GM19324 (cell line): ENCODE measurements around the gene HS2ST1.
A peak's percentile ranks its signal among the peaks of the same experiment; 100 is the strongest.

ENCODE experiments used
- ATAC-seq: cut with Tn5 transposase; IDR thresholded peaks from one replicate; pipeline ENCODE4 v1.9.1; 2021; ENCODE audit warnings: mild to moderate bottlenecking, moderate library complexity; ENCODE audit not compliant: unreplicated experiment, low FRiP score

HS2ST1 gene

DNA sequence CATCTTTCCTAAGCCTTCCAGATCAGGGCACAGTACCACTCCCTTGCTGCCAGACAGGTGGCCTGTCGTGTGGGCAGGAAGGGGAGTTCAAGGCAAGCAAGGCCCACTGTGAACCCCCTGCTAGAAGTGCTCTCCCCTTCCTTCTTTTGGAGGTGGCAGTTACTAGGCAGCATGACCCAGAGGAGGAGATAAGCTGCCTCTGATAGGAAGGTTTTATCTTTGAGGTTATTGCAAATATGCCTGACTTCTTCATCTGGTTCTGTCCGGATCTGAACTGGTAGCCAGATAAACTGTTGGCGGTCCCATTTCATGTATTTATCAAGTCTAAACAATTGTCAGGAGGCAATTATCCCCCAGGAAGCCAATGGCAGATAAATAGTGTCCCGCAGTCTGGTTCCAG, 216.0 kb downstream of the HS2ST1 start:
- ATAC-seq, result no peak

DNA sequence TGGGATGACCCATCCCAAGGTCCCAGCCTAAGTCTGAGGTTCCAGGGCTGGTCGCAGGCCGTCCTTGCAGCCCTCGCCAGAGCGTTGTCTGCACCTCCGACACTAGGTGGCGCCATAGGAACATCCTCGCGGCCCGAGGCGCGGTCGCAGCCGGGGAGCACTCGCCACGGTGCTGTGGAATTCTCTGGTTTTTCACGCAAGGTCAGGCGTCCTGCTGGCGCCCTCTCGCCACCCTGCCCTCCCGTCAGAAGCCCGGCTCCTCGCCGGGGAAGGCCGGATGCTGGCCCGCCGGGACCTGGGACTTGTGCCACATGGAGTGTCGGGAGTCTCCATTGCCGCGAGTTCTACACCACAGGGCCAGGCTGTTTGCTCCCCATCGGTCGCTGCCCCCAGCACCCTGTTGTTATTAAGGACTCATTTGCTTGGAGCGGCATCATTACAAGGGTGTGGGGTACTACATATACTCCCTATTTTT, 217.4 kb downstream of the HS2ST1 start:
- peak; percentile 91 for ATAC-seq

DNA sequence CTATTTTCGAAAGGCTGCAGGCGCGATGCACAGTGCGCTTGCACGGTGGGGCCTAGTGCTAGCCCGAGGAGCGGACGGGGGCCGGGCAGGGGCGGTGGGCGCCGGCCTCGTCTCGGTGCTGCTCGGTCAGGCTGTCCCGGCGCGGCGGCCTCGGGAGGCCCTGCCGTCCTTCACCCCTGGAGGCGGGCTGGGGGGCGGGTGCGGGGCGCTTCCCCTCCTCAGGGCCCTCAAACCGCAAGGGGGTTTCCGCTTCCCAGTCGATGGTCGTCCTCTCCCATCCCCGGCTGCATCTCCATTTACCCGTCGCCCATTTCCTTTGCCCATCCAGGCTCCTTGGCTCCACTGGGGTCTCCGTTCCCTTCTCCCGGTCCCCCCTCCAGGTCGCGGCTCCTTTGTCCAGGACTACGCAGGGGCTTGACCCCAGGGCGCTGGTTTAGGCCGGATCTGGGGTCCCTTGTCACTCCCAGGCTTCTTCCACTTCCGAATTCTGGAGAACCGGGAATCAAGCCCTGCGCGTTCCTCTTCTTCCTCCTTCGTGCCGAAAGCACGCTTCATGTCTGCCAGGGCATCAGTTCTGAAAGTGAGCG, 217.9 kb downstream of the HS2ST1 start:
- peak; percentile 10 for ATAC-seq

DNA sequence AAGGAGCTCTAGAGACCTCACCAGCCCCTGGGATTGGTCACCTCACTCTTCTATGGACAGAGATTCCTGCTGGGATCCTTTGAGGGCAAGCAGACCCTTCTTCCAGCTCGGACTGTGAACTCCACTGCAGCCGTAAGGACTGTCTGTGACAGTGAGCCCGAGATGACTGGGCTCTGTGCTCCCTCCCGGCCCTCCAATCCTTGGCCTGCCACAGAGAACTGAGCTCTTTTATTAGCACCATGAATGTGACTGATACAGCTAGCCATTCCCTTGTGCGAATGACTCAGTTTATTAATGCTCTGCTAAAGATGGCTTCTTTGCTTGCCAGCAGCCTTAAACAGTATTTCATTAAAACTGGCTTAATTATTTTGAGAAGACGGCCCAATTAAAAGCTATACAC, 219.6 kb downstream of the HS2ST1 start:
- no peak for ATAC-seq

DNA sequence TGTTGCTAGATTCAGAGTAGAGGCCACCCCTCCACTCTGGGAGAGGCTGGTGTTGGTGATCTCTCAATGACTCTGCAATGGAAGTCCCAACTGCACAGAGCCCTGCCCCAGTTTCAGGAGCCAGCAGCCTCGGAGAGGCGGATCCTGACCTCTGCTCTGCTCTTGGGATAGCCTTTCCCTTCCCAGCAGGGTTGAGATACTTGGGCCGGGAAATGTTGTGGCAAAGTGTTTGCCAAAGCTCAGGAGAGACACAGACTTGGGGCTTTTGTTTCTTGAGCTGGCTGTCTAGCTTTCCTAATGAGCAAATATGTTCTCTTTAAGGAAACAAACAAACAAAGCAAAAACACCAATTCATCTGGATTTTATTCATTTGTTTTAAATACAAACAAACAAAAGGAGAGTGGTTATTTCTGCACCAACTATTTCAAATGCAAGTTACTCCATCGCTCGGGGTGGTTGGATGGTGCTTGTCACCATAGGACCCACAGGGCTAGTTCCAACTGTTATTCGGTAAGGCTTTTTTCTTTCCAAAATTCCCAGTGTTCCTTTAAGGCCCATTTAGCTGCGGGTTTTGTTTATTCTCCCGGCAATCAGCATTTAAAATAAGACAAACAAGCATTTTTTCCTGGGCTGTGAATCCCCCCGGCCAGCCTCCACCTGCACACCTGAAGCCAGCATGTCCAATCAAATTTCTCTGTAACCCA, 220.3 kb downstream of the HS2ST1 start:
- ATAC-seq, result no peak

DNA sequence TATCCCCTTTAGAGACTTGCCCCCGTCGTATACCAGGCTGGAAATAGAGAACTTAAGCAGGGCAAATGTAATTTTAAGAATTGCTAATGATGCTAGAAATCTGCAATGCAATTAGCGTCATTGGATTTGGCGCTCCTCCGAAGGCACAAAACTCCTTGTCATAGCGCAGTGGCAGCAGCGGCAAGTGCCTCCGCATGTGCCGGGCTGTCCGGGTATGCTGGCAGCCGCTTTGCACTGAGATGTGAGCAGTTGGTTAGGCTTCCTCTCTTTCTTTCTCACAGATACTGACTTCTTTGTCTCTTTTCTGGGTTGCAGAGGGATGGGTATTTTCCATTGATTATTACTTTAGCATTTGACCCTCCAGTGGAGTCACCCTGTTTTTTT, 220.9 kb downstream of the HS2ST1 start:
- ATAC-seq, result no peak

DNA sequence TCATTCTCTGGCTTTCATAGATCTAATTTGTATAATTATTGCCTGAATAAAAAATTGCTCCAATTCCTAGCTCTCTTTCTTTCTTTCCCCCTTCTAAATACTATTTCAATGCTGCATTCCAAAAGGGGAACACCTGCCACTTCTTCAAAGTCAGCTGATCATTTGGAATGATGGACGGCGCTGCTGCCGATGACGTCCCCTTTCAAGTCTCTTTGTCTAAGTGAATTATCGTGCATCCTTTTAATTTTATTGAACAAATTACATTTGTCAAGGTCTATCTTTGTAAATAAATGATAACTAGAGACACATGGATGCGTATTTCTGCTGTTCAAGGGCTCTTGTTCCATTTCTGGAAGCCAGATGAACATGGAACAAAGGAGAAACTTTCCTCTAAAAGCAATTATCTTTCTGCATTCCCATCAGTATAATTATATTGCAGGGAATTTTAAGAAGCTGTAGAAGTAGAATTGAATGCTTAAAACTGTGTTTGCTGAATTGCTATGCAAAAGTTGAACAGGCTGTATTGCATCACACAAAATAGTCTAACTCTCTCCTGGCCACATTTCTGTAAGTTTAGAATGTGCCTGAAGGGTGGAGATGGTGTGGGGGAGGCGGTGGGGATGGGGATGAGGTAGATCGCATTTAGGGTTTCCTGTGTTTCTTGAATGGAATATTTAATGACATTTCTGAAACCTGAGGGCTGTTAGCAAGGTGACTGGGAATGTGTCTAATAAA, 222.3 kb downstream of the HS2ST1 start:
- no peak for ATAC-seq

DNA sequence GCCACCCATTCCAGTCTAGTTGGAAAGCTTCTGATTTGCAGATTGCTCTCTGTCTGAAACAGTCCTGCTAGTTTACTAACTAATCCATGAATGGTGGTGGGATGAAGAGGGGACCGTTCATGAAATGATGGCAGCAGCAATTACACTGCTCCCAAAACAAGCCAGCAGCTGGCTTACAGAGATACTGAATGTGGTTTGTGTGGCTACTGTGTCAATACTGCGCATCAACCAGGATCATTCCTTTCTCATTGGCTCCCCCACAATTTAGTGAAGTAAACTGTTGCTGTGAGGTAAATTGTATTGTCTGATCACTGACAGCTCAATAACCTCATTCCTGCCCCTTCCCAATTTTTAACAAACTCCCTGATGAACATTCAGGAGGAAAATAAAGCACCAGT, 222.9 kb downstream of the HS2ST1 start:
- no peak for ATAC-seq

DNA sequence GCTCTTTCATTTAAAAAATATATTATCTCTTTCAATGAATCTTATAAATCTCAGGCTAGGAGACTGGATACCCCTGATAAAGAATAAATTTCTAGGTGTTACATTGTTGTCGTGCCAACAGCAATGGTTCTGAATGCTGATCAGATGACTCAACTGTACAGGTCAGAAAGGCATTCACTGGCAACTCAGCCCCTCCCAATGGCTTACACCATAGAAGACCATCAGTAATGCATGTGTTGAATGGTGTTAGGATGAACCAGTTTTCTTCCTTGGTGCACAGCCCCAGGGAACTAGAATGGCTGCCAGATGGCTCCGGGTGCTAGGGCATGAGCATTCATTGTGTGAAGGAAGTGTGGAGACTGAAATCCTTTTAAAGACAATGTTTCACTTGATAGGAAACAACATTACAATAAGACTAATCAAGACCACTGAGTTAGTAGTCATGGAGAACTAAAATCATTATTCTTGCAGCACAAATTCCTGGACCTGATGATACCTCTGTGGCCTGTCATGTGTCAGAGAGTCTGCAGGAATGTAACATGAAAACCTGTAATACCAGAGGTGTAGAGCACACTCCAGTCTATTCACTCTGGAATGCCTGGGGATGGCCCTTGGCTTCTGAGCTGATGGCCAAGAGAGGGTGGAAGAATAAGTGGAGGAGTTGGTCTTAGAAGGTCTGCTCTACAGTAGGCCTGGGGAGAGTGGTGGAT, 226.6 kb downstream of the HS2ST1 start:
- ATAC-seq, result no peak

DNA sequence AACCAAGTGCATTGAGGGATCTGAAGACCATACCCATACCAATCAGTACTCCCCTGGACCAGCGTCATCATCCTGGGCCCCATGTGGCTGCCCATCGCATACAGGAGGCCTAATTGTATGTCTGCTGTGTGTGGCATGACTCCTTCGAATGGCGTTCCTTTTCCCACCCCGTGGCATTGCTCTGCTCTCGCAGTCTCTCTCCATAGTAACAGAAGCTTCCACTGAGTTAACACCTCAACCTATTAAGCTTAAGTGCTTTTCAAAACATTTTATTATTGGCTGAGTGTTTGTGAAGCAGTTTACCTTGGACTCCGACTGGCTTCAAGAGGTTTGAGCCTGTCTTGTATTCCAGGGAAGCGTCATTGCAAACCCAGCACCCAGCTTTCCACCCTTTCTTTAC, 227.1 kb downstream of the HS2ST1 start:
- no peak for ATAC-seq

DNA sequence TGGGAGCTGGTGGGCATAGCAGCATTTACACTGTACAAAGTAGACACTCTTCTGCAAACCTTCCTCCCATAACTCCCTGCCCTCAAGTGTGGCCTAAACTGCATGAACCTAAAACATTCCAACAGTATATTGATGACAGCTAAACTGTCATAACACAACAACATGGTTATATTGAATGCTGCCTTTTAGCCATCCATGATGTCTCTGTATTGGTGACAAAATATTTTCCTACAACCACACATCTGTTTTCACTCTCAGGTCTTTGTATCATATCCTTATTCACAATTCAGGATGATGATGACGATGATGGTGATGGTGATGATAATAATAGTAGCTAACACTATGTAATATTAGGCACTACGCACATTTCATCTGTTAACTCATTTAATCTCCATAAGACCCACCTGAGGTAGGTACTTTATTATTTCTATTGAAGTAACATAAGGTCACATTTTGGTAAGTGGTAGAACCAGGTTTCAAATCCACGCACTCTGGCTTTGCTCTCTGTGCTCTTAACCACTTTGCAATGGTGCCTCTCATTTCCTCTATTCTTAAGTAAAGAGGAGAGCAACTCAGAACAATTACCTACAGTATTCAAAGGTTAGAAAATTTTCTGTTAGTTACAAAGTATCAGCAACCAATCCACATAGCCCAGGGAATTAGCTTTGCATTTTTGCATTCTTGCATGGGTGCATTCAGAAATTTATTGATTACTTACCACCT, 229.1 kb downstream of the HS2ST1 start:
- no peak for ATAC-seq

DNA sequence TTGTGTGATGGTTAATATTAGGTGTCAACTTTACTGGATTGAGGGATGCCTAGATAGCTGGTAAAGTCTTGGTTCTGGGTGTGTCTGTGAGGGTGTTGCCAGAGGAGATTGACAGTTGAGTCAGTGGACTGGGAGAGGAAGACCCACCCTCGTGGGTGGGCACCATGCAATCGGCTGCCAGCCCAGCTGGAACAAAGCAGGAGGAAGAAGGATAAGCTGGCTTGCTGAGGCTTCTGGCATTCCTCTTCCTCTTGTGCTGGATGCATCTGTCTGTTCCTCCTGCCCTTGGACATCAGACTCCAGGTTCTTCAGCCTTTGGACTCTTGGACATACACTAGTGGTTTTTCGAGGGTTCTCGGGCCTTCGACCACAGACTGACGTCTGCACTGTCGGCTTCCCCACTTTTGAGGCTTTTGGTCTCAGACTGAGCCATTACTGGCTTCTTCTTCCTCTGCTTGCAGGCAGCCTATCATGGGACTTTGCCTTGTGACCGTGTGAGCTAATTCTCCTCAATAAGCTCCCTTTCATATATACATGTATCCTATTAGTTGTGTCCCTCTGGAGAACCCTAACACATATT, 230.0 kb downstream of the HS2ST1 start:
- no peak for ATAC-seq

DNA sequence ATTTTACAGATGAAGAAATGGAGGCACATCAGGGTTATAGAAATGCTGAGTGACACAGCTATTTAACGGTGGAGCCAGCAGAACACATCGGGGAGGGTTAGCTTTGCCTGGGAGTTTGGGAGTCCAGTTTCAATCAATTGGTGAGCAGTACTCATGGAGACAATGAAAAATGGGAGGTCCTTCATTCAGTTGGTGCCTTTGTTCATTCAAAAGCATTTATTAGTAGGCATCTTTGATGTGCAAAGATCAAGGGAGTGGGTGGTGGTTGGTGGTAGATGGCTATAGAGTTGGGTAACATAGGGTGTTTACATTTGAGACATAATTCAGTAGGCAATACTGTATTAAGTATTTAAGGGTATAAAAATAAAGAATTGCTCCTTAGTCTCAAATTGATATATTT, 230.5 kb downstream of the HS2ST1 start:
- no peak for ATAC-seq

DNA sequence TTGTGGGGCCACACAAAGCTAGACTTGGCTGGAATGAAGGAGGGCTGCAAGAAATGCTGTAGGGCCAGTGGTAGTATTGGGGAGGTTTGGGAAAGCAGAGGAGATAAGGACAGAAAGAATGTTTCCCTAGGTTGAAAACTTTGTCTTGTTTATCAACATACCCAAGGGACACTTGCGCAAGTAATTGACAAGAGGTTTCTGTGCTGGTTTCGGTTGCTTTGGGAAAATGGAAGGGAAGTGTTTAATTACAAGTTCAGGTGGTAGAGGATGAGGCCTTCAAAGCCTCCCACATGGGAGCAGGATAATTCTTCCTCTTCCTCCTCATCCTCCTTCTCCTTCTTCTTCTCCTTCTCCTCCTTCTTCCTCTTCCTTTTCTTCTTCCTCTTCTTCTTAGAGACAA, 232.1 kb downstream of the HS2ST1 start:
- no peak for ATAC-seq

DNA sequence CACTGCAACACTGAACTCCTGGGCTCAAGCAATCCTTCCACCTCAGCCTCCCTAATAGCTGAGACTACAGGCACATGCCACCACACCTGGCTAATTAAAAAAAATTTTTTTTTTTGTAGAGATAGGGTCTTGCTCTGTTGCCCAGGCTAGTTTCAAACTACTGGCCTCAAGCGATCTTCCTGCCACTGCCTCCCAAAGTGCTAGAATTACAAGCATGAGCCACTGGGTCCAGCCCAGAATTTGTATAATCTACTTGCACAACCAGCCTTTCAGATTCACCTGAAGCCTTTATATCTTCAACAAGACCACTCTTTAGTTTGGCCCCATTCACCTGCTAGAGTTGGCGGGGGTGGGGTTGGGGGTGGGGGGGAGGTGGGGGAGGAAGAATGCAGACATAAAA, 232.6 kb downstream of the HS2ST1 start:
- ATAC-seq, result no peak

DNA sequence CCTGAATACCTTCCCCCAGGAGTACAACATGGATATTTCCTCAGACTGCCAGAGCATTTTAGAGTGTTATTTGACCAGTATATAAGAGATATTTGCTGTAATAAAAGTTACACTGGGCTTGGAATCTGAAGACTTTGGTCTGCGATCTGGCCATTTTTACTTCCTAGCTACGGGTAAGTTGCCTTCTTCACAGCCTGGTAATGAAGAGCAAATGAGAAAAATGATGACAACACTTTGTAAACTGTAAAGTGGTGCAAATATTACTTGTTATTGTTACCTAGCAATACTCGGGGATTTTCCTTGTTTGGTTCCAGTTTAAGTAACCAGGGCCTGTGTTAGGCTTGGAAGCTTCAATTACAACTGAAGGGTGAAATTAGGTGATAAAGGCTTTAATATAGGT, 233.4 kb downstream of the HS2ST1 start:
- no peak for ATAC-seq

DNA sequence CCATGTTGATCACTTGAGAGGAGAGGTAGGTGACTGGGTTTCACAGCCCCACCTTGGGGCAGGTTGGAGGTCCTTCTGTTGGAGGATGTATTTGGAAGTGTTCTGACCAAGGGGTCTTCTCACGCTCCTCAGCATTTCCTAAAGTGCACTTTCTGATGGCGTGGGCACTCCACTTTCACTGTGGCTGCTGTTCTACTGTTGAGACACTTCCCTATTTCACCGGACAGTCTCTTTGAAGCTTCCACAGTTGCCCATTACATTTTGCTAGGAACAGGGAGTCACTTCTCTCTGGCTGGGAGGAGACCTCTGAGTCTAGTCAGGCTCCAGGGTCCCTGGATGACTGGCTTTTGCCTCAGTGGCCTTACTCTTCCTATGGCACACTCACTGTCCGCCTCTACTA, 234.2 kb downstream of the HS2ST1 start:
- no peak for ATAC-seq

DNA sequence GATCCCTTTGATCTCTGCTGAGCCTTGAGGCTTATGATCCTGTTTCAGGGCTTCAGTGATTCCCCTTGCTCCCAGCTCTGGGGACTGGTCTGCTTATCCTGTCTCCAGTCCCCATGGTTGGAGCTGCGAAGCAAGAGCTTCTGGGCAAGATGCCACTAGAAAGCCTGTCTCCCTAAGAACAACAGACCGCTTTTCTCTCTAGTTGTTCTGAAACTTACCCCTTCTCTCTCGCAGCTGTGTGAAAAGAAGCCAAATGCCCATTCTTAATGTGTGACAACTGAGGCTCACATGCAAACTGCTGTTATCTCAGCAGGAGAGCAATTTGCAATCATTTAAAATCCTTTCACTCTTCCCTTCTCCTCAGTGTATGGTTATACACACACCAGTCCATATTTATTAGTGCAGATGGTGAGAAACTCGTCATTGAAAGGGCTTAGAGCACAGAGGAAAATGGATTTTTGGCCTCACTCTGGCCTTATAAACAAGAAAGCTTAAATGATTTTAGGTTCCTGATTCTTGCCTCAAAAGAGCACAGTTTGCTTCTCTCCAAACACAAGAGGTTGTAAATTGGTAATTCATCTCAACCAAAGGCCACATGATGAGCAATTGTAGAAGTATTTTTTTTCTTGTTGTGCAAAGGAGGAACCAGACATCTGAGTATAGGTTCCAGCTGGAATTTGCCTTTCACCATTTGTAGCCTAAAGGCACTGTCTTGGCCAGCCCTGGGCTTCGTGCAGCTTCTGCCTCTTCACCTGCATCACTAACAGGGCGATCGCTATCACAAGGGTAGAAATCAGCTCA, 235.0 kb downstream of the HS2ST1 start:
- no peak for ATAC-seq

DNA sequence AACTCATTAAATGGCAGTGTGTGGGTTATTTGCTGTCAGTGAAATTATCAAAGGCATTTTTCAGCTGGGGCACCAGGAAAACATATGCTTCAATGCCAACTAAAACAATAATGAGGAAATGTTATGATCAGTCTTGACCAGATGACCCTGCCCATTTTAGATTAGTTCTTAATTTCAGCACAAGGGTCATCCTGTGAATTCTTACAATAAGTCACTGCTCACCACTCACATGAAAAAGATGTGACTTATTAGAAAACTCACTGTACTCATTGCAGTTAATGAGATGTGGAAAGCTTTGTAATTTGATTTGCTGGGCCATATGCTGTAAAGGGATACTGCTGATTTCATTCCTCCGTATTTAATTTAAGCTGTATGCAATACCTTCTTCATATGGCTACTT, 235.7 kb downstream of the HS2ST1 start:
- no peak for ATAC-seq
